ENCODE data around the gene PREB.

PREB gene

DNA sequence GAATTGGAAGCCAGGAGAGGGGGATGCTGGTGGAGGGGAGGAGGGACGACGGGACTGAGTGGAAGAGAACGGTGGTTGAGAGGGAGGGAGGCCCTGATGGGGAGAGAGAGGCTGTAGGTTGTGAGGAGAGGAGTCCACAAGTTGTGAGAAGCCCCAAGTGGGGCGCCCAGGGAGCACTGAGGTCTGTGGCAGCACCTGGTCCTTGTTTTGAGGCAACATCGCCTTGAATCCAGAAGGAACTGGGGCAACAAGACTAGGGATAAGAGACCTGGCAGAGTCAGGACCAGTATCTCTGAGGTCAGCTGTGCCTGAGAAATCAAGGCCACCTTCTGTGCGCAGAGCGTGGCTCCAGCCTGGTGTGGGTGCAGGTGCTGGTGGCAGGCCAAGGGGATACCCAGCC, 3.7 kb upstream of the PREB start:
- no peak overlapping the region for H3K4me3 ChIP-seq (ENCODE audit: low read depth, low read length)
- no peak for DNase-seq (ENCODE audit: low read depth, low spot score)
- TF ChIP-seq, protein P1, sequence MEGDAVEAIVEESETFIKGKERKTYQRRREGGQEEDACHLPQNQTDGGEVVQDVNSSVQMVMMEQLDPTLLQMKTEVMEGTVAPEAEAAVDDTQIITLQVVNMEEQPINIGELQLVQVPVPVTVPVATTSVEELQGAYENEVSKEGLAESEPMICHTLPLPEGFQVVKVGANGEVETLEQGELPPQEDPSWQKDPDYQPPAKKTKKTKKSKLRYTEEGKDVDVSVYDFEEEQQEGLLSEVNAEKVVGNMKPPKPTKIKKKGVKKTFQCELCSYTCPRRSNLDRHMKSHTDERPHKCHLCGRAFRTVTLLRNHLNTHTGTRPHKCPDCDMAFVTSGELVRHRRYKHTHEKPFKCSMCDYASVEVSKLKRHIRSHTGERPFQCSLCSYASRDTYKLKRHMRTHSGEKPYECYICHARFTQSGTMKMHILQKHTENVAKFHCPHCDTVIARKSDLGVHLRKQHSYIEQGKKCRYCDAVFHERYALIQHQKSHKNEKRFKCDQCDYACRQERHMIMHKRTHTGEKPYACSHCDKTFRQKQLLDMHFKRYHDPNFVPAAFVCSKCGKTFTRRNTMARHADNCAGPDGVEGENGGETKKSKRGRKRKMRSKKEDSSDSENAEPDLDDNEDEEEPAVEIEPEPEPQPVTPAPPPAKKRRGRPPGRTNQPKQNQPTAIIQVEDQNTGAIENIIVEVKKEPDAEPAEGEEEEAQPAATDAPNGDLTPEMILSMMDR (IDR thresholded peaks at IDR 0.05; ENCODE audit: insufficient read depth, low read length, missing control alignments), result no peak
- ChIA-PET POLR2A (no interaction called here), CTCF (interaction anchor here (1.5 kb wide), 1 partner anchor 32 kb away, joined by 3 read pairs; no protein-coding TSS in a partner anchor)

DNA sequence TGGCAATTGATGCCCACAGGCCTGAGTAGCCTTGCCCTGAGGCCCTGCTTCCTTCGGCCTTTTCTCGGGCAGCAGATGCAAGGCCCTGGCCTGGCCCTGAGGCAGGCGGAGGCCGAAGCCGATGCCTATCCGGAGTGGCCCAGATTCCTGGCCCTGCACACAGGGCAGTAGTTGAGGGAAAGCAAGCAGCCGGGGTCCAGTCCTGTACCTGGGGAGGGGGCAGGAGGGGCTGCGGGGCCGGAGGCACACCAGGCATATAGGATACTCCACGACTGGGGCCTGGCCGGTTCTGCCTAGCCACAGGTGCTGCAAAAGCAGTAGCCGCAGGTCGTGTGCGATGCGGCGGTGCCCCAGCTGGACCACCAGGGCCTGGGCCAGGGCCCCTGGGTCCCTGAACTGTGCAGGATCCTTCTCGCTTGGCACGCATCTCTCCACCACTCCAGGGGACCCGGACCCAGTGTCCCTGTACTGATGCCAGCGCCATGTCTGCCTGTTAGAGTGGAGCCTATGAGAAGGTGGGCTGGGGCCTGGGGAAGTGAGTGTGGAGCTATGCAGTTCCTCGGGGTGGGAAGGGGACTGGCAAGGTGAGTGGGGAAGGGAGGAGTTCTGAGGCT, 3.0 kb upstream of the PREB start:
- ChIA-PET CTCF (no interaction called here), POLR2A (no interaction called here)
- DNase-seq (ENCODE audit: low read depth, low spot score), result no peak
- TF ChIP-seq, protein P1 (IDR thresholded peaks at IDR 0.05; ENCODE audit: insufficient read depth, low read length, missing control alignments), result no peak
- no peak overlapping the region for H3K4me3 ChIP-seq (ENCODE audit: low read depth, low read length)

DNA sequence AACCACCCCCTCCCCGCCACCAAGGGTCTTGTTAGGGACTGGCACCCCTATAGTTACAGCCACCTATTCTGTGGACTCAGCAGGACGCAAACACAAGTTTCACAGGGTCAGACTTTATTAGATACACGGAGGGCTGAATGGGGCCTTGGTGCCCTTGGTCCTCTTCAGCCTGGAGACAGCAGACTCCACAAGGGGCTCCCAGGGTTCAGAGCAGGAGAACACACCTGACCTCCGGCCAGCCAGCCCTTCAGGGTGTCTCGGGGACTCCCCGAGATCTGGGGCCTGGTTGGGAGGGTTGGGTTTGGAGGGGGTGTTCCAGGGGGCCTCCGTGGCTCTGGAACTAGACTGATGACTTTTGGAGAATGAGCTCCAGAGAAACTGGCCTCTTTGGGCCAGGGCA, 2.3 kb upstream of the PREB start:
- H3K4me3 ChIP-seq (ENCODE audit: low read depth, low read length), result no peak overlapping the region
- POLR2A ChIA-PET, result interaction anchor here (0.6 kb wide), 1 partner anchor 64 kb away, joined by 3 read pairs; no protein-coding TSS in a partner anchor
- TF ChIP-seq, protein P1 (IDR thresholded peaks at IDR 0.05; ENCODE audit: insufficient read depth, low read length, missing control alignments), result no peak
- no peak for DNase-seq (ENCODE audit: low read depth, low spot score)
- CTCF ChIA-PET, result interaction anchor here (0.7 kb wide), 1 partner anchor 58 kb away, joined by 3 read pairs; no protein-coding TSS in a partner anchor

DNA sequence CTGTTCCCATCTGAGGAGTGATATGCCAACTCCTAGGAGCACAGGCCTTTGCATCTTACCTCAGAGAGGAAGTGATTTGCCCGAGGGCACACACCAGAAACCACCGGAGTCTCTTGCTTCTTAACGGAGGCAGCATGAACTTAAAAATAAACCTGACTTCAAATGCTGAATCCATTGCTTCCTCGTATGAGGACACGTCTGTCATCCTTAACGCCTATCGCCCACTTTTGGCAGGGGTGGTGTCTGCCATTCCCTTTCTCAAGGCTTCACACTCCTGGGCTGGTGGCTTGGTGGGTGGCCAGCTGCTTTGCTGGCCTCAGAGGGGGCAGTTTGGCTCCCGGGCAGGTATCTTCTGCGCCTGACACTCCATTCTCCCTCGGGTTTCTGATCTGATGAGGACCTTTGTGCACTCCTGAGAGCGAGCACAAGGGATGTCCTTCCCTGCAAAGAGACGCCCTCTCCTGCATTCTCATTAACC, 1.1 kb upstream of the PREB start:
- TF ChIP-seq, protein P1 (IDR thresholded peaks at IDR 0.05; ENCODE audit: insufficient read depth, low read length, missing control alignments), result no peak
- POLR2A ChIA-PET, result no interaction called here
- CTCF ChIA-PET, result interaction anchor here (2.7 to 4.2 kb wide), 2 partner anchors 11 to 57 kb away, joined by 18 to 51 read pairs; partner anchors contain the start of gene ABHD1
- no peak for DNase-seq (ENCODE audit: low read depth, low spot score)
- H3K4me3 ChIP-seq (ENCODE audit: low read depth, low read length), result no peak overlapping the region

DNA sequence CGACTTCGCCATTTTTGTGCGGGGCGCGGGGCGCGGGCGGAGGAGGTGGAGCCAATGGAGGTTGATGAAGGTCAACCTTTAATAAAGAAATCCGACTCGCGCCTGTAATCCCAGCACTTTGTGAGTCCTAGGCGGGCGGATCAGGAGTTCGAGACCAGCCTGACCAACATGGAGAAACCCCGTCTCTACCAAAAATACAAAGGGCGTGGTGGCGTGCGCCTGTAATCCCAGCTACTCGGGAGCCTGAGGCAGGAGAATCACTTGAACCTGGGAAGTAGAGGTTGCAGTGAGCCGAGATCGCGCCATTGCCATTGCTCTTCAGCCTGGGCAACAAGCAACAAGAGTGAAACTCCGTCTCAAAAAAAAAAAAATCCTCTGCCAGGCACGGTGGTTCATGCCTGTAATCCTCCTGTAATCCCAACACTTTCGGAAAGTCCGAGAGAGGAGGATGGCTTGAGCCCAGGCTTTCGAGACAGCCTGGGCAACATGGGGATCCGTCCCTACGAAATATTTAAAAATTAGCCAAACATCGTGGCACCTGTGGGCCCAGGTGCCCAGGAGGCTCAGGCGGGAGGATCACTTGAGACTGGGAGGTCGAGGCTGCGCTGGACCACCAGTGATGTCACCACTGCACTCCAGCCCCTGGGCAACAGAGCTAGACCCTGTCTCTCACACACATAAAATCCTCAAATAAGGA, 493 bp upstream of the PREB start:
- DNase-seq (ENCODE audit: low read depth, low spot score), result no peak
- POLR2A ChIA-PET, result interaction anchor here (0.6 to 2.1 kb wide), 2 partner anchors 10 to 11 kb away, joined by 3 to 8 read pairs; partner anchors contain the start of gene ABHD1
- CTCF ChIA-PET, result interaction anchor here (1.2 to 4.2 kb wide), 9 partner anchors 10 to 168 kb away, joined by 3 to 51 read pairs (median 7); partner anchors contain the start of genes ABHD1 and CAD
- TF ChIP-seq, protein P1 (IDR thresholded peaks at IDR 0.05; ENCODE audit: insufficient read depth, low read length, missing control alignments), result no peak
- no peak overlapping the region for H3K4me3 ChIP-seq (ENCODE audit: low read depth, low read length)
